Panc1 (cell line): ENCODE results near the gene UBAC2. TPM values are rescaled to one million over a fixed set of nuclear protein-coding genes. Genes with fewer than 3 reads are reported as not detected.

Experiments
- ATAC-seq: fragments of 200-7000 bp; cut with Tn5 transposase; 2 replicates; pipeline ENCODE4 v1.9.1; 2020; ENCODE audit warnings: mild to moderate bottlenecking, moderate library complexity
- BruUV-seq: library from RNA; stranded (reverse); fragments of 400-500 nt; replicated peaks from 2 replicates; lab custom pipeline; 2021; lab: Mats Ljungman, UMichigan
- CTCF ChIA-PET: fragments of 300-600 bp; sonication (Branson Sonifier 250); formaldehyde crosslinking; loops from one replicate; lab custom pipeline; 2022; ENCODE audit warnings: antibody characterized with exemption; lab: Charles Lee
- POLR2A ChIA-PET: fragments of 300-600 bp; sonication (Branson Sonifier 250); formaldehyde crosslinking; loops from one replicate; lab custom pipeline; 2022; ENCODE audit warnings: antibody characterized with exemption; lab: Charles Lee
- DNase-seq: peaks from one replicate; pipeline ENCODE4 v3.0.0-alpha.2; 2010; ENCODE audit warnings: low read depth, low spot score
- H3K27ac ChIP-seq: 2 replicates; pipeline ENCODE4 v1.5.1; 2011; ENCODE audit warnings: mild to moderate bottlenecking, low read length, inconsistent platforms
- H3K27me3 ChIP-seq: fragments of 200-500 bp; sonication (Bioruptor generic); 2 replicates; pipeline ENCODE4 v1.6.0; 2014; ENCODE audit warnings: low read length, inconsistent platforms; ENCODE audit not compliant: control insufficient read depth, insufficient read depth
- H3K36me3 ChIP-seq: fragments of 200-500 bp; sonication (Bioruptor generic); 2 replicates; pipeline ENCODE4 v1.5.1; 2014; ENCODE audit warnings: inconsistent platforms, mild to moderate bottlenecking, low read length, moderate library complexity; ENCODE audit not compliant: control insufficient read depth, insufficient read depth
- H3K4me1 ChIP-seq: 2 replicates; pipeline ENCODE4 v1.5.1; 2011; ENCODE audit warnings: inconsistent platforms, mild to moderate bottlenecking, low read length, moderate library complexity; ENCODE audit not compliant: control insufficient read depth, insufficient read depth
- H3K4me3 ChIP-seq, 2 experiments: 2 replicates each; pipeline ENCODE4 v1.5.1; 2011 to 2012; ENCODE audit warnings: low read depth in 2 of 2, low read length in 2 of 2, mild to moderate bottlenecking in 2 of 2, inconsistent platforms in 1 of 2, moderate library complexity in 1 of 2
- H3K9me3 ChIP-seq: fragments of 200-500 bp; sonication (Bioruptor generic); 2 replicates; pipeline ENCODE4 v1.5.1; 2014; ENCODE audit warnings: low read depth, mild to moderate bottlenecking, inconsistent platforms, low read length, moderate library complexity; ENCODE audit not compliant: control insufficient read depth, insufficient read depth
- POLR2AphosphoS5 ChIP-seq: IDR thresholded peaks from 2 replicates; pipeline ENCODE4 v1.6.1; 2012; ENCODE audit warnings: mild to moderate bottlenecking, low read depth, low read length, moderate library complexity
- SIN3A ChIP-seq: IDR thresholded peaks from 2 replicates; pipeline ENCODE4 v1.6.1; 2012; ENCODE audit warnings: low read depth, mild to moderate bottlenecking, low read length, moderate library complexity, borderline replicate concordance; ENCODE audit not compliant: insufficient read depth
- TCF7L2 ChIP-seq: IDR thresholded peaks from 2 replicates; pipeline ENCODE4 v1.6.1; 2011; ENCODE audit warnings: mild to moderate bottlenecking, low read depth, low read length, inconsistent platforms
- in situ Hi-C: cut with HindIII; loops from 2 replicates; pipeline ENCODE4 v1.10.0; 2016; ENCODE audit warnings: low sequenced_read_pairs, low pct_unique_long_range_greater_than_20kb
- intact Hi-C: fragments of 100-400 bp; cut with micrococcal nuclease; formaldehyde crosslinking; loops from one replicate; pipeline ENCODE4 v1.10.0; 2022; ENCODE audit not compliant: unreplicated experiment
- total RNA-seq: library from RNA; stranded (reverse); gene quantifications from one replicate; pipeline ENCODE4 v1.2.1, GENCODE V29; 2021; ENCODE audit not compliant: unreplicated experiment
- TF ChIP-seq, protein P1 (sequence below), 2 experiments: IDR thresholded peaks; 2 replicates each; pipeline ENCODE4 v1.6.1; 2011 to 2012; ENCODE audit warnings: low read depth in 2 of 2, control low read depth in 1 of 2, low read length in 1 of 2, mild to moderate bottlenecking in 1 of 2, moderate library complexity in 1 of 2; ENCODE audit not compliant: insufficient read depth in 1 of 2
- TF ChIP-seq, protein P2 (sequence below): fragments of 450-650 bp; IDR thresholded peaks from 2 replicates; pipeline ENCODE4 v1.5.1; 2017; ENCODE audit warnings: mild to moderate bottlenecking

UBAC2 gene
- total RNA-seq, 1 experiment from 2014 or later = 40.8 TPM

DNA sequence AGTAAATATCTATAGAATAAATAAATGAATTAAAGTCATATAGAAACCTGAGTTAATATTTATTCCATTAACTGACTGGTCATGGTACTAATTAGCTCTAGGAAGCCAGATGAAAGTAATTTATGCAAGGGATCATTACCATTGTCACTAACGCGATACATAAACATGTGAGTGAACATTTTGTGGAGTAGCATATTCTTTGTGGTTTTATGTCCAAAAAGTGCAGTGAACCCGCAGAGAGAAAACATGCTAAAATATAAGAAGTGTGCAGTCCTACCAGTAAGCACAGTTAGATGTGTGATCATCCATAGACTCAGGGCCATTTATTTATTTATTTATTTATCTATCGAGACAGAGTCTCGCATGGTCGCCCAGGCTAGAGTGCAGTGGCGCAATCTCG lies 104.9 kb downstream of the UBAC2 start:
- Histone ChIP-seq H3K27ac (no peak overlapping the region), H3K36me3 (no peaks in the 10 kb centered on the region), H3K27me3 (no peaks in the 10 kb centered on the region), H3K4me1 (no peaks in the 10 kb centered on the region), H3K9me3 (no peaks in the 10 kb centered on the region), H3K4me3 (no peak overlapping the region)
- intact Hi-C loops (no loop called here), in situ Hi-C loops (no loop called here)
- TF ChIP-seq SIN3A (no peak), POLR2AphosphoS5 (no peak), TCF7L2 (no peak)
- TF ChIP-seq, protein P1, sequence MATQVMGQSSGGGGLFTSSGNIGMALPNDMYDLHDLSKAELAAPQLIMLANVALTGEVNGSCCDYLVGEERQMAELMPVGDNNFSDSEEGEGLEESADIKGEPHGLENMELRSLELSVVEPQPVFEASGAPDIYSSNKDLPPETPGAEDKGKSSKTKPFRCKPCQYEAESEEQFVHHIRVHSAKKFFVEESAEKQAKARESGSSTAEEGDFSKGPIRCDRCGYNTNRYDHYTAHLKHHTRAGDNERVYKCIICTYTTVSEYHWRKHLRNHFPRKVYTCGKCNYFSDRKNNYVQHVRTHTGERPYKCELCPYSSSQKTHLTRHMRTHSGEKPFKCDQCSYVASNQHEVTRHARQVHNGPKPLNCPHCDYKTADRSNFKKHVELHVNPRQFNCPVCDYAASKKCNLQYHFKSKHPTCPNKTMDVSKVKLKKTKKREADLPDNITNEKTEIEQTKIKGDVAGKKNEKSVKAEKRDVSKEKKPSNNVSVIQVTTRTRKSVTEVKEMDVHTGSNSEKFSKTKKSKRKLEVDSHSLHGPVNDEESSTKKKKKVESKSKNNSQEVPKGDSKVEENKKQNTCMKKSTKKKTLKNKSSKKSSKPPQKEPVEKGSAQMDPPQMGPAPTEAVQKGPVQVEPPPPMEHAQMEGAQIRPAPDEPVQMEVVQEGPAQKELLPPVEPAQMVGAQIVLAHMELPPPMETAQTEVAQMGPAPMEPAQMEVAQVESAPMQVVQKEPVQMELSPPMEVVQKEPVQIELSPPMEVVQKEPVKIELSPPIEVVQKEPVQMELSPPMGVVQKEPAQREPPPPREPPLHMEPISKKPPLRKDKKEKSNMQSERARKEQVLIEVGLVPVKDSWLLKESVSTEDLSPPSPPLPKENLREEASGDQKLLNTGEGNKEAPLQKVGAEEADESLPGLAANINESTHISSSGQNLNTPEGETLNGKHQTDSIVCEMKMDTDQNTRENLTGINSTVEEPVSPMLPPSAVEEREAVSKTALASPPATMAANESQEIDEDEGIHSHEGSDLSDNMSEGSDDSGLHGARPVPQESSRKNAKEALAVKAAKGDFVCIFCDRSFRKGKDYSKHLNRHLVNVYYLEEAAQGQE (IDR thresholded peaks at IDR 0.05; ENCODE audit: insufficient read depth in 1 of 2, low read depth in 2 of 2, low read length in 1 of 2) = no peak
- TF ChIP-seq, protein P2, sequence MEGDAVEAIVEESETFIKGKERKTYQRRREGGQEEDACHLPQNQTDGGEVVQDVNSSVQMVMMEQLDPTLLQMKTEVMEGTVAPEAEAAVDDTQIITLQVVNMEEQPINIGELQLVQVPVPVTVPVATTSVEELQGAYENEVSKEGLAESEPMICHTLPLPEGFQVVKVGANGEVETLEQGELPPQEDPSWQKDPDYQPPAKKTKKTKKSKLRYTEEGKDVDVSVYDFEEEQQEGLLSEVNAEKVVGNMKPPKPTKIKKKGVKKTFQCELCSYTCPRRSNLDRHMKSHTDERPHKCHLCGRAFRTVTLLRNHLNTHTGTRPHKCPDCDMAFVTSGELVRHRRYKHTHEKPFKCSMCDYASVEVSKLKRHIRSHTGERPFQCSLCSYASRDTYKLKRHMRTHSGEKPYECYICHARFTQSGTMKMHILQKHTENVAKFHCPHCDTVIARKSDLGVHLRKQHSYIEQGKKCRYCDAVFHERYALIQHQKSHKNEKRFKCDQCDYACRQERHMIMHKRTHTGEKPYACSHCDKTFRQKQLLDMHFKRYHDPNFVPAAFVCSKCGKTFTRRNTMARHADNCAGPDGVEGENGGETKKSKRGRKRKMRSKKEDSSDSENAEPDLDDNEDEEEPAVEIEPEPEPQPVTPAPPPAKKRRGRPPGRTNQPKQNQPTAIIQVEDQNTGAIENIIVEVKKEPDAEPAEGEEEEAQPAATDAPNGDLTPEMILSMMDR = no peak
- DNase-seq (no peak), ATAC-seq (no peak)
- BruUV-seq = no TSS peak
- CTCF ChIA-PET = no interaction called here
- POLR2A ChIA-PET = no interaction called here

DNA sequence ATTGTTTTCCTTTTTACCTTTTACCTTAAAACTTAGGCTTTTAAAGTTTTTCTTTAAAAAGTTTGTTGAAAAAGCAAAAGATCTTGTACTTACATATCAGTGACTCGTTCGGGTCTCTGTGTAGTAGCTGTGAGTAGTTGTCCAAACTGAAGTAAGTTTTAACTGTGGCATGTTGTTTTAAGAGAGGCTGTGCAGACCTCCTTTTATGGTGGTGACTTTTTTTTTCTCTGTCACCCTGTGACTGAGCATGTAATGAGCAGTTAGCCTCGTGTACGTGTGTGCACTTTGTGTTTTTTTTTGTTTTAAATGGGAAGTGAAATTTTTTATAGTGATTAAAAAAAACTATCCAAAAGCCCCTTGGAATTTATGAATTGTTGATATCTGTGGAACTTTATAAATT lies 106.6 kb downstream of the UBAC2 start, which contains the start of gene GPR183:
Gene GPR183, minus strand, starts transcription at position 153 of the 400 bp plus-strand sequence. CDS start 11,254 bp downstream, outside the sequence.
- H3K27me3 ChIP-seq = no peaks in the 10 kb centered on the region
- H3K27ac ChIP-seq = no peak within 1 kb of the TSS
- POLR2A ChIA-PET = no interaction called here
- ATAC-seq (no peak), DNase-seq (no peak)
- intact Hi-C loops = no loop called here
- CTCF ChIA-PET = no interaction called here
- no peaks in the 10 kb centered on the region for H3K36me3 ChIP-seq
- no peaks in the 10 kb centered on the region for H3K9me3 ChIP-seq
- no TSS peak for BruUV-seq
- no peak within 1 kb of the TSS for H3K4me3 ChIP-seq
- in situ Hi-C loops = no loop called here
- TF ChIP-seq SIN3A (no peak), TCF7L2 (no peak), POLR2AphosphoS5 (no peak)
- TF ChIP-seq, protein P2 = no peak
- TF ChIP-seq, protein P1 (IDR thresholded peaks at IDR 0.05; ENCODE audit: insufficient read depth in 1 of 2, low read depth in 2 of 2, low read length in 1 of 2) = no peak
- H3K4me1 ChIP-seq = no peaks in the 10 kb centered on the region
